DND-41 (cell line): ENCODE measurements around the gene DBP.

ENCODE experiments used
- ATAC-seq: fragments of 200-7000 bp; cut with Tn5 transposase; 3 replicates; pipeline ENCODE4 v1.9.1; 2021; ENCODE audit warnings: low read depth; ENCODE audit not compliant: insufficient read depth
- DNase-seq: peaks from one replicate; pipeline ENCODE4 v3.0.0-alpha.2; 2020
- H2AFZ ChIP-seq: 2 replicates; pipeline ENCODE4 v1.6.0; 2012; ENCODE audit warnings: low read depth, low read length
- H3K27ac ChIP-seq: 2 replicates; pipeline ENCODE4 v1.5.1; 2012; ENCODE audit warnings: low read length, inconsistent platforms
- H3K27me3 ChIP-seq: fragments of 200-600 bp; sonication (generic); 2 replicates; pipeline ENCODE4 v1.6.0; 2012; ENCODE audit warnings: low read length, mild to moderate bottlenecking, inconsistent platforms; ENCODE audit not compliant: insufficient read depth, poor library complexity
- H3K36me3 ChIP-seq: 2 replicates; pipeline ENCODE4 v1.5.1; 2012; ENCODE audit warnings: low read length, inconsistent platforms; ENCODE audit not compliant: insufficient read depth
- H3K4me1 ChIP-seq: 2 replicates; pipeline ENCODE4 v1.5.1; 2012; ENCODE audit warnings: mild to moderate bottlenecking, low read length; ENCODE audit not compliant: insufficient read depth
- H3K4me2 ChIP-seq: 2 replicates; pipeline ENCODE4 v1.6.0; 2012; ENCODE audit warnings: mild to moderate bottlenecking, moderate library complexity, low read length, inconsistent platforms; ENCODE audit not compliant: insufficient read depth
- H3K4me3 ChIP-seq, 2 experiments: fragments of 200-600 bp in 1 of 2; shearing (Covaris generic) in 1 of 2; 2 replicates each; pipeline ENCODE4 v1.5.1; 2012 to 2016; ENCODE audit warnings: inconsistent platforms in 2 of 2, low read length in 2 of 2, mild to moderate bottlenecking in 2 of 2, low read depth in 1 of 2, moderate library complexity in 1 of 2
- H3K79me2 ChIP-seq: 2 replicates; pipeline ENCODE4 v1.6.0; 2012; ENCODE audit warnings: low read length, inconsistent platforms; ENCODE audit not compliant: insufficient read depth
- H3K9ac ChIP-seq: 2 replicates; pipeline ENCODE4 v1.6.0; 2012; ENCODE audit warnings: low read depth, mild to moderate bottlenecking, inconsistent platforms, low read length, moderate library complexity
- H3K9me3 ChIP-seq: 2 replicates; pipeline ENCODE4 v1.5.1; 2012; ENCODE audit warnings: low read length, moderate library complexity, mild to moderate bottlenecking, inconsistent platforms; ENCODE audit not compliant: insufficient read depth, severe bottlenecking
- H4K20me1 ChIP-seq: 2 replicates; pipeline ENCODE4 v1.6.0; 2012; ENCODE audit warnings: low read length; ENCODE audit not compliant: insufficient read depth
- CTCF ChIP-seq: IDR thresholded peaks from 2 replicates; pipeline ENCODE4 v1.5.1; 2012; ENCODE audit warnings: borderline replicate concordance, low read length, moderate library complexity, mild to moderate bottlenecking; ENCODE audit not compliant: poor library complexity, severe bottlenecking; ENCODE audit errors: extremely low read depth
- EZH2 ChIP-seq: IDR thresholded peaks from 3 replicates; pipeline ENCODE4 v1.6.1; 2012; ENCODE audit warnings: borderline replicate concordance, low read depth, mild to moderate bottlenecking, moderate library complexity, low read length, inconsistent platforms; ENCODE audit not compliant: severe bottlenecking

Gene DBP

GRCh38 chr19:48608798-48609263 lies 28.3 kb downstream of the DBP start:
- Histone ChIP-seq H3K36me3 (no peaks in the 10 kb centered on the region), H3K9ac (no peak overlapping the region), H3K4me3 (no peak overlapping the region), H3K9me3 (no peaks in the 10 kb centered on the region), H4K20me1 (0 out of 2 replicates have a peak, but pooled peaks cover 5% of the 10 kb centered on the region), H3K79me2 (no peaks in the 10 kb centered on the region), H3K27me3 (no peaks in the 10 kb centered on the region), H2AFZ (0 out of 2 replicates have a peak overlapping the region, but pooled peaks have one; percentile 55), H3K4me1 (no peaks in the 10 kb centered on the region), H3K27ac (no peak overlapping the region), H3K4me2 (no peak overlapping the region)
- ATAC-seq: peak; percentile 82
- peak; percentile 66 for TF ChIP-seq CTCF
- no peak for TF ChIP-seq EZH2
- DNase-seq: peak; percentile 52

- no peak for ATAC-seq
- TF ChIP-seq EZH2 (no peak), CTCF (no peak)
- H4K20me1 ChIP-seq: no peaks in the 10 kb centered on the region
Measured at GRCh38 chr19:48607359-48607755, 29.8 kb downstream of the DBP start.

GRCh38 chr19:48606463-48607358 lies 30.5 kb downstream of the DBP start, which contains the start of gene SPACA4:
Gene SPACA4, plus strand, starts transcription at chr19:48606742. Its CDS starts 237 bp downstream, at chr19:48606979.
- H3K27me3 ChIP-seq: no peaks in the 10 kb centered on the region
- no peak within 1 kb of the TSS for H2AFZ ChIP-seq
- no peaks in the 10 kb centered on the region for H3K36me3 ChIP-seq
- no peaks in the 10 kb centered on the region for H3K79me2 ChIP-seq
- no peak for DNase-seq
- no peak within 1 kb of the TSS for H3K4me3 ChIP-seq
- no peaks in the 10 kb centered on the region for H4K20me1 ChIP-seq
- no peak within 1 kb of the TSS for H3K4me2 ChIP-seq
- no peak within 1 kb of the TSS for H3K9ac ChIP-seq
- ATAC-seq: no peak
- no peaks in the 10 kb centered on the region for H3K9me3 ChIP-seq
- no peak within 1 kb of the TSS for H3K27ac ChIP-seq
- TF ChIP-seq CTCF (no peak), EZH2 (no peak)
- no peaks in the 10 kb centered on the region for H3K4me1 ChIP-seq

More at GRCh38 chr19:48607359-48607755, 29.8 kb downstream of the DBP start:
- H3K79me2 ChIP-seq: no peaks in the 10 kb centered on the region
- no peak overlapping the region for H2AFZ ChIP-seq
- H3K4me1 ChIP-seq: no peaks in the 10 kb centered on the region
- H3K27me3 ChIP-seq: no peaks in the 10 kb centered on the region
- no peak overlapping the region for H3K9ac ChIP-seq
- H3K27ac ChIP-seq: no peak overlapping the region
- H3K4me2 ChIP-seq: no peak overlapping the region
- no peak overlapping the region for H3K4me3 ChIP-seq
- no peak for DNase-seq
- no peaks in the 10 kb centered on the region for H3K9me3 ChIP-seq
- no peaks in the 10 kb centered on the region for H3K36me3 ChIP-seq
